ENCODE measurements around the gene APBB3. TPM values are rescaled to one million over a fixed set of nuclear protein-coding genes. Genes with fewer than 3 reads are reported as not detected.

Gene APBB3
- polyA plus RNA-seq, 3 donors: 4.9 to 211 (median 7.4) TPM

GRCh38 chr5:140554454-140554853 is 9.9 kb downstream of the APBB3 start:
- TF ChIP-seq CTCF (IDR thresholded peaks at IDR 0.05): no peak
- peaks cover 77% of the 10 kb centered on the region for H3K79me2 ChIP-seq (ENCODE audit: insufficient read depth, low read length)
- intact Hi-C loops (cut with micrococcal nuclease): loop anchor here in 1 of 2 donors (5.0 kb wide), 1 partner anchor 93 kb away; the partner anchor contains the start of genes IK and NDUFA2

GRCh38 chr5:140553657-140554056 is 10.7 kb downstream of the APBB3 start:
- Histone ChIP-seq H3K36me3 (replicated peaks in 1 of 2; ENCODE audit: control insufficient read depth in 1 of 2, insufficient read depth in 2 of 2, low read length in 2 of 2) (peaks cover 26 to 32% of the 10 kb centered on the region in 2 donors), H3K4me2 (replicated peaks; ENCODE audit: extremely low read depth, low read length, poor library complexity, severe bottlenecking) (peak overlapping the region; percentile 51), H3K4me1 (ENCODE audit: control insufficient read depth in 1 of 2, insufficient read depth in 2 of 2, low read length in 2 of 2) (peaks cover 60 to 77% of the 10 kb centered on the region in 2 donors)

More at GRCh38 chr5:140554454-140554853, 9.9 kb downstream of the APBB3 start:
- Mint-ChIP-seq H3K9me3 (peaks cover 0 to 2% (median 0%) of the 10 kb centered on the region in 7 donors), H3K27me3 (ENCODE audit: low read depth in 3 of 3) (peaks cover 0 to 3% (median 0%) of the 10 kb centered on the region in 3 donors), H3K36me3 (peaks cover 59 to 65% of the 10 kb centered on the region in 2 donors), H3K27ac (peak overlapping the region; percentile 83 to 99 (median 89)), H3K4me3 (peak overlapping the region; percentile 0 to 27), H3K4me1 (peaks cover 69% of the 10 kb centered on the region)
- Histone ChIP-seq H3K9ac (ENCODE audit: insufficient read depth, low read length, poor library complexity, severe bottlenecking) (no peak overlapping the region), H3K4me1 (ENCODE audit: control insufficient read depth in 1 of 2, insufficient read depth in 2 of 2, low read length in 2 of 2) (peaks cover 52 to 69% of the 10 kb centered on the region in 2 donors), H3K9me3 (replicated peaks in 1 of 2; ENCODE audit: control insufficient read depth in 1 of 2, insufficient read depth in 1 of 2, low read length in 2 of 2) (no peaks in the 10 kb centered on the region), H3K36me3 (replicated peaks in 1 of 2; ENCODE audit: control insufficient read depth in 1 of 2, insufficient read depth in 2 of 2, low read length in 2 of 2) (peaks cover 25 to 33% of the 10 kb centered on the region in 2 donors), H2AFZ (ENCODE audit: insufficient read depth, low read depth, low read length, poor library complexity, severe bottlenecking) (no peak overlapping the region), H3K27ac (ENCODE audit: low read depth in 1 of 2, low read length in 2 of 2) (peak overlapping the region; percentile 2 to 72), H3K4me3 (replicated peaks in 1 of 3; ENCODE audit: low read depth in 2 of 3, low read length in 3 of 3) (peak overlapping the region in 1 of 3 experiments; percentile 87), H3K27me3 (ENCODE audit: control insufficient read depth in 2 of 2, insufficient read depth in 2 of 2, low read length in 2 of 2) (no peaks in the 10 kb centered on the region), H3K4me2 (replicated peaks; ENCODE audit: extremely low read depth, low read length, poor library complexity, severe bottlenecking) (peak overlapping the region; percentile 51), H4K20me1 (ENCODE audit: insufficient read depth, low read length) (peaks cover 64% of the 10 kb centered on the region)
- 42% methylated on average over 2 of the region's 2 CpGs for WGBS (ENCODE audit: insufficient coverage)
- peak; percentile 68 to 81 (median 73) for DNase-seq

More at GRCh38 chr5:140553657-140554056, 10.7 kb downstream of the APBB3 start:
- DNase-seq: peak in 2 of 3 donors; percentile 68 to 73
- H2AFZ ChIP-seq (ENCODE audit: insufficient read depth, low read depth, low read length, poor library complexity, severe bottlenecking): no peak overlapping the region
- Mint-ChIP-seq H3K27me3 (ENCODE audit: low read depth in 3 of 3) (peaks cover 0 to 3% (median 0%) of the 10 kb centered on the region in 3 donors), H3K4me1 (peaks cover 73% of the 10 kb centered on the region), H3K4me3 (peak overlapping the region in 1 of 2 donors; percentile 40), H3K36me3 (peaks cover 61 to 64% of the 10 kb centered on the region in 2 donors), H3K27ac (peak overlapping the region; percentile 83 to 98 (median 89)), H3K9me3 (peaks cover 0 to 2% (median 0%) of the 10 kb centered on the region in 7 donors)
- no peaks in the 10 kb centered on the region for H3K27me3 ChIP-seq (ENCODE audit: control insufficient read depth in 2 of 2, insufficient read depth in 2 of 2, low read length in 2 of 2)
- no peak overlapping the region for H3K9ac ChIP-seq (ENCODE audit: insufficient read depth, low read length, poor library complexity, severe bottlenecking)
- peak overlapping the region in 1 of 3 experiments; percentile 87 for H3K4me3 ChIP-seq (replicated peaks in 1 of 3; ENCODE audit: low read depth in 2 of 3, low read length in 3 of 3)
- no peaks in the 10 kb centered on the region for H3K9me3 ChIP-seq (replicated peaks in 1 of 2; ENCODE audit: control insufficient read depth in 1 of 2, insufficient read depth in 1 of 2, low read length in 2 of 2)
- peaks cover 85% of the 10 kb centered on the region for H3K79me2 ChIP-seq (ENCODE audit: insufficient read depth, low read length)
- intact Hi-C loops (cut with micrococcal nuclease): loop anchor here in 1 of 2 donors (5.0 kb wide), 1 partner anchor 94 kb away; the partner anchor contains the start of genes IK and NDUFA2
- TF ChIP-seq CTCF (IDR thresholded peaks at IDR 0.05): no peak
- H4K20me1 ChIP-seq (ENCODE audit: insufficient read depth, low read length): peaks cover 72% of the 10 kb centered on the region
- H3K27ac ChIP-seq (ENCODE audit: low read depth in 1 of 2, low read length in 2 of 2): peak overlapping the region in 1 of 2 donors; percentile 72
- WGBS (ENCODE audit: insufficient coverage): 0% methylated on average over 1 of the region's 2 CpGs
